ENCODE results near the gene PCSK4. TPM values are rescaled to one million over a fixed set of nuclear protein-coding genes. Genes with fewer than 3 reads are reported as not detected.

PCSK4 gene
- total and polyA plus RNA-seq, 10 of the 15 experiments (the other 5 are each of a cell fraction or from before 2014, with no cell fraction given): 0.27 to 0.99 (median 0.40) TPM; not detected in 3

DNA sequence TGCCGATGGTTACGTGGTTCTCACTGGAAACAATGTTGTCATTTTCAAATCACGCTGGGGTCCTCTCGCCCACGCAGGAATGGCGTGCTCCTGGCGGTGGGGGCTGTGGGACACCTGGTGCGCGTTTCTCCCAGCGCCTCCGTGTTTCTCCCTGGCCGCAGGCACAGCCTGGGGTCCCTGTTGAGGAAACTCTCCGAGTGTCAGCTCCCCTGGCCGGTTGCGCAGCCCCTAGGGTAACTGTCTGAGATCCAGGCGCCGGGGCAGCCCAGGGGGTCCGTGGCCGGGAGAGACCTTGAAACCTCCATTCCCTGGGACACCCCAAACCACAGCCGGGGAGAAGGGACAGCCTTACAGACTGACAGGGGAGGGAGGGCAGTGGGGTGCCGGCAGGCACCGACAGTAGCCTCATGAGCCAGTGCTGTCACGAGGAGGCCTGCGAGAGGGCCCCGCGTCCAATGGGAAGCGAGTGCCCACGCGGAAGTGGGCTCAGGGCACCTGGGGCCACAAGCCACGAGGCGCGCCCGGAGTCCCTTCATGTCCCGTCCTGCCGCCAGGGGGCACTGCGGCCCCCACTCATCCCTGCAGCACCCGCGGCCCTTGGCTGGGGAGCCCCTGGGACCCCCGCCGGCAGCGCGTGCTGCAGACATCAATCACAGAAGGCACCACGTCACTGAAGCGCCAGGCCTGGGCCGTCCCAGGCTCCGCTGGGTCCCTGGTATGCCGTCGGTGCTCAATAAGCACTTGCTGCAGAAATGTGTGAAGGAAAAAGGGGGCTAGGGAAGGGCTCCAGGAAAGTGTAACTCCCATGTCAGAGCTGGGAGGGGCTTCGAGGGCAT, 13.2 kb upstream of the PCSK4 start (continued):
- TF ChIP-seq SPI1 (IDR thresholded peaks at IDR 0.05; ENCODE audit: borderline replicate concordance, insufficient read depth, low read depth, low read length): no peak
- TF ChIP-seq GATAD2B (conservative IDR thresholded peaks at IDR 0.05; ENCODE audit: low read depth): 0 out of 2 replicates have a peak, but pooled peaks have one; percentile 36
- TF ChIP-seq SUZ12 (IDR thresholded peaks at IDR 0.05; ENCODE audit: unreplicated experiment): no peak
- TF ChIP-seq BHLHE40 (IDR thresholded peaks at IDR 0.05; ENCODE audit: borderline replicate concordance in 1 of 2, low read depth in 2 of 2, low read length in 1 of 2): peak in 1 of 2 experiments; percentile 50; a peak in 2 of 4 replicates
- TF ChIP-seq CTCF (IDR thresholded peaks at IDR 0.05 in 2 of 3, conservative IDR thresholded peaks at IDR 0.05 in 1 of 3; ENCODE audit: control insufficient read depth in 2 of 3, extremely low read depth in 1 of 3, insufficient read depth in 1 of 3, low read depth in 3 of 3, low read length in 3 of 3): peak; percentile 61 to 77 (median 64)
- no peak for TF ChIP-seq MEF2B (IDR thresholded peaks at IDR 0.05; ENCODE audit: partially characterized antibody, poor library complexity, severe bottlenecking)
- TF ChIP-seq ZNF207 (IDR thresholded peaks at IDR 0.05; ENCODE audit: borderline replicate concordance): no peak
- no peak for TF ChIP-seq HCFC1 (IDR thresholded peaks at IDR 0.05; ENCODE audit: low read length)
- TF ChIP-seq SMAD1 (IDR thresholded peaks at IDR 0.05; ENCODE audit: low read depth, partially characterized antibody): no peak
- no peak for TF ChIP-seq SUPT20H (IDR thresholded peaks at IDR 0.05; ENCODE audit: borderline replicate concordance, control insufficient read depth, low read depth, low read length)
- TF ChIP-seq, protein P1, sequence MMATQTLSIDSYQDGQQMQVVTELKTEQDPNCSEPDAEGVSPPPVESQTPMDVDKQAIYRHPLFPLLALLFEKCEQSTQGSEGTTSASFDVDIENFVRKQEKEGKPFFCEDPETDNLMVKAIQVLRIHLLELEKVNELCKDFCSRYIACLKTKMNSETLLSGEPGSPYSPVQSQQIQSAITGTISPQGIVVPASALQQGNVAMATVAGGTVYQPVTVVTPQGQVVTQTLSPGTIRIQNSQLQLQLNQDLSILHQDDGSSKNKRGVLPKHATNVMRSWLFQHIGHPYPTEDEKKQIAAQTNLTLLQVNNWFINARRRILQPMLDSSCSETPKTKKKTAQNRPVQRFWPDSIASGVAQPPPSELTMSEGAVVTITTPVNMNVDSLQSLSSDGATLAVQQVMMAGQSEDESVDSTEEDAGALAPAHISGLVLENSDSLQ (IDR thresholded peaks at IDR 0.05): peak; percentile 48; the same call in 1 of the 2 replicates
- TF ChIP-seq RB1 (IDR thresholded peaks at IDR 0.05; ENCODE audit: borderline replicate concordance): no peak
- no peak for TF ChIP-seq NFYA (IDR thresholded peaks at IDR 0.05; ENCODE audit: borderline replicate concordance, low read depth, low read length)
- 0 out of 2 replicates have a peak, but pooled peaks have one; percentile 22 for TF ChIP-seq RAD21 (IDR thresholded peaks at IDR 0.05; ENCODE audit: insufficient read depth, low read depth, low read length)
- no peak for TF ChIP-seq NR2C2 (IDR thresholded peaks at IDR 0.05; ENCODE audit: borderline replicate concordance, control insufficient read depth, insufficient read length, low read depth)
- TF ChIP-seq ZBTB11 (CRISPR knock-in tag; IDR thresholded peaks at IDR 0.05): no peak
- no peak for TF ChIP-seq ZNF274 (IDR thresholded peaks at IDR 0.05; ENCODE audit: insufficient read depth, insufficient read length)
- no peak for TF ChIP-seq ZSCAN29 (IDR thresholded peaks at IDR 0.05)
- no peak for TF ChIP-seq NBN (IDR thresholded peaks at IDR 0.05)

Data from GM12878 (cell line).